NCI-H748 (cell line): ENCODE results near the gene HNRNPAB.

Source experiments
- DNase-seq: peaks from one replicate; lab custom pipeline; 2025; ENCODE audit not compliant: unreplicated experiment; lab: John Stamatoyannopoulos, UW

Gene HNRNPAB

GRCh38 chr5:178211095-178212048 lies 7.0 kb downstream of the HNRNPAB start:
- DNase-seq, result no peak

- no peak for DNase-seq
These were observed 8.1 kb downstream of the HNRNPAB start for GRCh38 chr5:178212241-178213002.

GRCh38 chr5:178213003-178213461 lies 8.7 kb downstream of the HNRNPAB start:
- no peak for DNase-seq

GRCh38 chr5:178213748-178214151 lies 9.4 kb downstream of the HNRNPAB start:
- DNase-seq, result no peak

GRCh38 chr5:178214160-178214803 lies 9.9 kb downstream of the HNRNPAB start:
- DNase-seq, result no peak

GRCh38 chr5:178215280-178216002 lies 11.1 kb downstream of the HNRNPAB start:
- no peak for DNase-seq

GRCh38 chr5:178216088-178216534 lies 11.8 kb downstream of the HNRNPAB start:
- no peak for DNase-seq

GRCh38 chr5:178216779-178217178 lies 12.4 kb downstream of the HNRNPAB start:
- no peak for DNase-seq

GRCh38 chr5:178218237-178218776 lies 14.0 kb downstream of the HNRNPAB start:
- DNase-seq, result no peak

GRCh38 chr5:178218827-178219226 lies 14.5 kb downstream of the HNRNPAB start:
- DNase-seq, result no peak

- no peak for DNase-seq
These were observed 16.9 kb downstream of the HNRNPAB start for GRCh38 chr5:178221282-178221681.

- DNase-seq, result no peak
These were observed 17.5 kb downstream of the HNRNPAB start for GRCh38 chr5:178221853-178222252.

GRCh38 chr5:178222292-178222691 lies 18.0 kb downstream of the HNRNPAB start:
- no peak for DNase-seq

GRCh38 chr5:178223196-178223773 lies 19.0 kb downstream of the HNRNPAB start:
- DNase-seq, result no peak

- DNase-seq, result no peak
These were observed 19.5 kb downstream of the HNRNPAB start for GRCh38 chr5:178223828-178224335.

- DNase-seq, result no peak
These were observed 20.1 kb downstream of the HNRNPAB start for GRCh38 chr5:178224403-178224802.

- no peak for DNase-seq
These were observed 20.8 kb downstream of the HNRNPAB start for GRCh38 chr5:178225174-178225573.

GRCh38 chr5:178227138-178227659 lies 22.9 kb downstream of the HNRNPAB start:
- no peak for DNase-seq

GRCh38 chr5:178227929-178228328 lies 23.6 kb downstream of the HNRNPAB start:
- DNase-seq, result no peak

- no peak for DNase-seq
These were observed 24.3 kb downstream of the HNRNPAB start for GRCh38 chr5:178228609-178229008.
